ENCODE data around the gene NOM1.

NOM1 gene

GRCh38 chr7:156984174-156984891, 34.8 kb downstream of the NOM1 start:
- DNase-seq (ENCODE audit: low spot score) = no peak

- DNase-seq (ENCODE audit: low spot score) = peak; percentile 45
These were observed 35.8 kb downstream of the NOM1 start for GRCh38 chr7:156985101-156985992.

- no peak for DNase-seq (ENCODE audit: low spot score)
These were observed 36.9 kb downstream of the NOM1 start for GRCh38 chr7:156986378-156986777.

- no peak for DNase-seq (ENCODE audit: low spot score)
These were observed 39.1 kb downstream of the NOM1 start for GRCh38 chr7:156988343-156989185.

- no peak for DNase-seq (ENCODE audit: low spot score)
These were observed 40.4 kb downstream of the NOM1 start for GRCh38 chr7:156989766-156990535.

GRCh38 chr7:156993021-156993924, 43.8 kb downstream of the NOM1 start:
- peak; percentile 55 for DNase-seq (ENCODE audit: low spot score)

GRCh38 chr7:156993925-156994235, 44.4 kb downstream of the NOM1 start:
- no peak for DNase-seq (ENCODE audit: low spot score)

GRCh38 chr7:156994417-156994816, 44.9 kb downstream of the NOM1 start:
- no peak for DNase-seq (ENCODE audit: low spot score)

GRCh38 chr7:156998988-156999957, 49.8 kb downstream of the NOM1 start:
- DNase-seq (ENCODE audit: low spot score) = no peak

- no peak for DNase-seq (ENCODE audit: low spot score)
These were observed 50.6 kb downstream of the NOM1 start for GRCh38 chr7:156999958-157000726.

GRCh38 chr7:157000741-157001653, 51.5 kb downstream of the NOM1 start:
- DNase-seq (ENCODE audit: low spot score) = no peak

- no peak for DNase-seq (ENCODE audit: low spot score)
These were observed 52.7 kb downstream of the NOM1 start for GRCh38 chr7:157001920-157002818.

- DNase-seq (ENCODE audit: low spot score) = no peak
These were observed 53.4 kb downstream of the NOM1 start for GRCh38 chr7:157002819-157003421.

GRCh38 chr7:157003445-157003755, 53.9 kb downstream of the NOM1 start:
- DNase-seq (ENCODE audit: low spot score) = no peak

- DNase-seq (ENCODE audit: low spot score) = peak; percentile 72
These were observed 54.4 kb downstream of the NOM1 start for GRCh38 chr7:157003756-157004520.

Measured in SK-N-DZ (cell line).